ENCODE measurements around the gene PTK6.
A peak's percentile ranks its signal among the peaks of the same experiment; 100 is the strongest.
"Not testable (repeated sequence)": the region's sequence is repeated elsewhere in the genome, so short reads cannot be mapped to it uniquely, and the experiment has no call there.

Gene PTK6

DNA sequence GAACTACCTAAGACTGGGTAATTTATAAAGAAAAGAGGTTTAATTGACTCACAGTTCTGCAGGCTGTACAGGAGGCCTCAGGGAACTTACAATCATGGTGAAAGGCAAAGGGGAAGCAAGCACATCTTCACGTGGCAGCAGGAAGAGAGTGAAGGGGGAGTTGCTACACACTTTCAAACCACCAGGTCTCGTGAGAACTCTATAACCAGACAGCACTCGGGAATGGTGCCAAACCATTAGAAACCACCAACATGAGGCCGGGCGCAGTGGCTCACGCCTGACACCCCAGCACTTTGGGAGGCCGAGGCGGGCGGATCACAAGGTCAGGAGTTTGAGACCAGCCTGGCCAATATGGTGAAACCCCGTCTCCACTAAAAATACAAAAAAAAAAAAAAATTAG lies 22.7 kb downstream of the PTK6 start:
- peak; percentile 74 to 85 for DNase-seq (ENCODE audit: low read depth in 1 of 2, low spot score in 1 of 2)

GRCh38 chr20:63513207-63513606 lies 24.0 kb downstream of the PTK6 start:
- Histone ChIP-seq H3K4me3 (replicated peaks; ENCODE audit: insufficient read depth, low read length) (no peak overlapping the region), H3K27me3 (ENCODE audit: insufficient read depth, poor library complexity, severe bottlenecking) (no peaks in the 10 kb centered on the region), H3K27ac (replicated peaks) (no peak overlapping the region)
- DNase-seq (ENCODE audit: low read depth in 1 of 2, low spot score in 1 of 2), result no peak
- TF ChIP-seq CTCF (IDR thresholded peaks at IDR 0.05; ENCODE audit: insufficient read depth, low read length) (no peak), GABPA (IDR thresholded peaks at IDR 0.05; ENCODE audit: low read depth) (no peak), POLR2AphosphoS5 (IDR thresholded peaks at IDR 0.05; ENCODE audit: low read depth) (no peak), SPI1 (IDR thresholded peaks at IDR 0.05; ENCODE audit: borderline replicate concordance, low read depth) (no peak)
- TF ChIP-seq, protein P1, sequence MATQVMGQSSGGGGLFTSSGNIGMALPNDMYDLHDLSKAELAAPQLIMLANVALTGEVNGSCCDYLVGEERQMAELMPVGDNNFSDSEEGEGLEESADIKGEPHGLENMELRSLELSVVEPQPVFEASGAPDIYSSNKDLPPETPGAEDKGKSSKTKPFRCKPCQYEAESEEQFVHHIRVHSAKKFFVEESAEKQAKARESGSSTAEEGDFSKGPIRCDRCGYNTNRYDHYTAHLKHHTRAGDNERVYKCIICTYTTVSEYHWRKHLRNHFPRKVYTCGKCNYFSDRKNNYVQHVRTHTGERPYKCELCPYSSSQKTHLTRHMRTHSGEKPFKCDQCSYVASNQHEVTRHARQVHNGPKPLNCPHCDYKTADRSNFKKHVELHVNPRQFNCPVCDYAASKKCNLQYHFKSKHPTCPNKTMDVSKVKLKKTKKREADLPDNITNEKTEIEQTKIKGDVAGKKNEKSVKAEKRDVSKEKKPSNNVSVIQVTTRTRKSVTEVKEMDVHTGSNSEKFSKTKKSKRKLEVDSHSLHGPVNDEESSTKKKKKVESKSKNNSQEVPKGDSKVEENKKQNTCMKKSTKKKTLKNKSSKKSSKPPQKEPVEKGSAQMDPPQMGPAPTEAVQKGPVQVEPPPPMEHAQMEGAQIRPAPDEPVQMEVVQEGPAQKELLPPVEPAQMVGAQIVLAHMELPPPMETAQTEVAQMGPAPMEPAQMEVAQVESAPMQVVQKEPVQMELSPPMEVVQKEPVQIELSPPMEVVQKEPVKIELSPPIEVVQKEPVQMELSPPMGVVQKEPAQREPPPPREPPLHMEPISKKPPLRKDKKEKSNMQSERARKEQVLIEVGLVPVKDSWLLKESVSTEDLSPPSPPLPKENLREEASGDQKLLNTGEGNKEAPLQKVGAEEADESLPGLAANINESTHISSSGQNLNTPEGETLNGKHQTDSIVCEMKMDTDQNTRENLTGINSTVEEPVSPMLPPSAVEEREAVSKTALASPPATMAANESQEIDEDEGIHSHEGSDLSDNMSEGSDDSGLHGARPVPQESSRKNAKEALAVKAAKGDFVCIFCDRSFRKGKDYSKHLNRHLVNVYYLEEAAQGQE (IDR thresholded peaks at IDR 0.05; ENCODE audit: insufficient replicate concordance, low read depth), result no peak

More for the DNA sequence above, 22.7 kb downstream of the PTK6 start:
- not testable (repeated sequence) for H3K4me3 ChIP-seq (replicated peaks; ENCODE audit: insufficient read depth, low read length); H3K27ac ChIP-seq (replicated peaks); H3K27me3 ChIP-seq (ENCODE audit: insufficient read depth, poor library complexity, severe bottlenecking)
- TF ChIP-seq POLR2AphosphoS5 (IDR thresholded peaks at IDR 0.05; ENCODE audit: low read depth), result peak; percentile 56

DNA sequence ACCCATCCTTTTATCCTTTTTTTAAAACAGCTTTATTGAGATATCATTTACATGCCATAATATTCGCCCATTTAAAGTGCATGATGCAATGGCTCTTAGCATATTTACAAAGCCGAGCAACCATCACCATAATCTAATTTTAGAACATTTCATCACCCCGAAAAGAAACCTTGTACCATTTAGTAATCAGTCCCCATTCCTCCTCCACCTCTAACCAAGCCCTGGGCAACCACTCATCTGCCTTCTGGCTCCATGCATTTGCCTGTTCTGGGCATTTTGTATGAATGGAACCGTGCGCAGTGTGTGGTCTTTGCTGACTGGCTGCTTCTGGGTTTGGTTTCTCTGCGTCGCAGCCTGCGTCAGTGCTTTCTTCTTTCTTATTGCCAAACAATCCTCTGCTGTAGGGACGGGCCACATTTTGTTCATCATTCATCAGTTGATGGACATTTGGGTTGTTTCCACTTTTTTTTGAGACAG lies 28.1 kb downstream of the PTK6 start:
- Histone ChIP-seq H3K27ac (replicated peaks) (no peak overlapping the region), H3K27me3 (ENCODE audit: insufficient read depth, poor library complexity, severe bottlenecking) (no peaks in the 10 kb centered on the region), H3K4me3 (replicated peaks; ENCODE audit: insufficient read depth, low read length) (no peak overlapping the region)
- DNase-seq (ENCODE audit: low read depth in 1 of 2, low spot score in 1 of 2), result no peak
- TF ChIP-seq CTCF (IDR thresholded peaks at IDR 0.05; ENCODE audit: insufficient read depth, low read length) (no peak), POLR2AphosphoS5 (IDR thresholded peaks at IDR 0.05; ENCODE audit: low read depth) (no peak), SPI1 (IDR thresholded peaks at IDR 0.05; ENCODE audit: borderline replicate concordance, low read depth) (no peak), GABPA (IDR thresholded peaks at IDR 0.05; ENCODE audit: low read depth) (no peak)
- TF ChIP-seq, protein P1 (IDR thresholded peaks at IDR 0.05; ENCODE audit: insufficient replicate concordance, low read depth), result no peak

GRCh38 chr20:63508072-63508768 lies 29.0 kb downstream of the PTK6 start:
- Histone ChIP-seq H3K27ac (replicated peaks) (no peak overlapping the region), H3K4me3 (replicated peaks; ENCODE audit: insufficient read depth, low read length) (no peak overlapping the region), H3K27me3 (ENCODE audit: insufficient read depth, poor library complexity, severe bottlenecking) (no peaks in the 10 kb centered on the region)
- no peak for DNase-seq (ENCODE audit: low read depth in 1 of 2, low spot score in 1 of 2)
- TF ChIP-seq SPI1 (IDR thresholded peaks at IDR 0.05; ENCODE audit: borderline replicate concordance, low read depth) (no peak), CTCF (IDR thresholded peaks at IDR 0.05; ENCODE audit: insufficient read depth, low read length) (no peak), GABPA (IDR thresholded peaks at IDR 0.05; ENCODE audit: low read depth) (no peak), POLR2AphosphoS5 (IDR thresholded peaks at IDR 0.05; ENCODE audit: low read depth) (no peak)
- TF ChIP-seq, protein P1 (IDR thresholded peaks at IDR 0.05; ENCODE audit: insufficient replicate concordance, low read depth), result no peak
